ENCODE data around the gene UBAP2L. TPM values are rescaled to one million over a fixed set of nuclear protein-coding genes. Genes with fewer than 3 reads are reported as not detected.
A peak's percentile ranks its signal among the peaks of the same experiment; 100 is the strongest.
"Not testable (repeated sequence)": the region's sequence is repeated elsewhere in the genome, so short reads cannot be mapped to it uniquely, and the experiment has no call there.

The UBAP2L gene
- total RNA-seq, 2 donors from 2014 or later = 166 to 171 TPM

DNA sequence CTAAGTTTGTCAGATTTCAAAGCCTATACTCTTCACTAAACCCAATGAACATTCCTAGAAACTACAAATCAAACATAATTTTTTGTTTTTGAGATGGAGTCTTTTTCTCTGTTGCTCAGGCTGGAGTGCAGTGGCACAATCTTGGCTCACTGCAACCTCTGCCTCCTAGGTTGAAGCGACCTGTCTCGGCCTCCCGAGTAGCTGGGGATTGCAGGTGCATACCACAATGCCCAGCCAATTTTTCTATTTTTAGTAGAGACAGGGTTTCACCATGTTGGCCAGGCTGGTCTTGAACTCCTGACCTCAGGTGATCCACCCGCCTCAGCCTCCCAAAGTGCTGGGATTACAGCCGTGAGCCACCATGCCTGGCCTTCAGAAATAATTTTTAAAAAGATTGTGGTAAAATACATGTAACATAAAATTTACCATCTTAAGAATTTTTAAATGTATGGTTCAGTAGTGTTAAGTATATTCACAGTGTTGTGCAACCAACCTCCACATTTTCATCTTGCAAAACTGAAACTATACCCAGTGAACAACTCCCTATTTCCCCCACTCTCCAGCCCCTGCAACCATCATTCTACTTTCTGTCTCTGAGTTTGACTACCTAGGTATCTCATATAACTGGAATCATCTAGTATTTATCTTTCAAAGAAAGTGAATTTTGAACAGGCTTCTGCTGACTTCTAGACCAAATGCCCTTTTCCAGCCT, 11.9 kb upstream of the UBAP2L start:
- Mint-ChIP-seq H3K27me3 (ENCODE audit: low read depth) (no peaks in the 10 kb centered on the region), H3K4me3 (no peak overlapping the region), H3K9me3 (no peaks in the 10 kb centered on the region), H3K36me3 (ENCODE audit: insufficient read depth in 2 of 2) (peaks cover 7 to 47% of the 10 kb centered on the region in 2 donors), H3K27ac (peak overlapping the region; percentile 14), H3K4me1 (ENCODE audit: low read depth) (peaks cover 62% of the 10 kb centered on the region)
- no peak for ATAC-seq (replicated peaks in 1 of 2)
- no peak for DNase-seq

DNA sequence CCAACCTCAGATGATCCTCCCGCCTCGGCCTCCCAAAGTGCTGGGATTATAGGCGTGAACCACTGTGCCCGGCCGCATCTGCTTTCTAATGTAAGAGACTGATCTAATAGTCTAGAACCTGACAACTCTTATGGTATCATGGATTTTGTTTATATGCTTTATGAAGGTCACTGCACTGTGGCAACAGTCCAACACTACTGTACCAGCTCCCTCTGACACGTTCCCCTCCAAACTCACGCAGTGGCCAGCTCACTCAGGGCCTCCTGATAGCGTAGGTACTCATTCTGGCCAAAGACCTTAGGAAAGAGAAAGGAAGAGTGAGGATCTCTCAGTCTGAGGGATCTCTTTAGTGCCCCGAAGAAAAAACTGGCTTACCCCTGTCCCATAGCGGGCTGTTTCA, 8.7 kb upstream of the UBAP2L start:
- no peak for DNase-seq
- H3K27me3 Mint-ChIP-seq (ENCODE audit: low read depth) = no peaks in the 10 kb centered on the region
- H3K9me3 Mint-ChIP-seq = no peaks in the 10 kb centered on the region
- ATAC-seq (replicated peaks in 1 of 2) = no peak
- peaks cover 5 to 39% of the 10 kb centered on the region in 2 donors for H3K36me3 Mint-ChIP-seq (ENCODE audit: insufficient read depth in 2 of 2)
- peaks cover 72% of the 10 kb centered on the region for H3K4me1 Mint-ChIP-seq (ENCODE audit: low read depth)
- no peak overlapping the region for H3K4me3 Mint-ChIP-seq
- H3K27ac Mint-ChIP-seq = peak overlapping the region; percentile 36

DNA sequence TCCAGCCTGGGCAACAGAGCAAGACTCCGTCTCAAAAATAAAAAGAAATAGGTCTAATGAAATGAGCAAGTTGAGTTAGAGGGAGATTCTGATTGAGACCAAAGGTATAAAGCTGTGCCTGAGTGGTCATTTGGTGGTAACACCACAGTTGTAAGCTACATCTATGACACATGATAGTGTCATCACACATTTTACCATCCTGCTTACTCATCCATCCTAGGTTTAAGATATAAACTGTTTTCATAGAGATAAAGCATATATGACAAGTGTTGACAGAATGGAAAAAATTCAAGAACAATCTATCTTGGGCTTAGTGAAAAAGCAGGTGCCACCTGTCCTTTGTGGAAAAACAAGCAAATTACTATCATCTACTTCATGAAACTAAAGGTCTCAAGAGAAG, 7.5 kb upstream of the UBAP2L start:
- peaks cover 9 to 35% of the 10 kb centered on the region in 2 donors for H3K36me3 Mint-ChIP-seq (ENCODE audit: insufficient read depth in 2 of 2)

GRCh38 chr1:154218545-154218944, 2.2 kb upstream of the UBAP2L start:
- Mint-ChIP-seq H3K4me3 (peak overlapping the region; percentile 88 to 96), H3K9me3 (peaks cover 0 to 2% of the 10 kb centered on the region in 2 donors), H3K27me3 (ENCODE audit: low read depth) (no peaks in the 10 kb centered on the region), H3K27ac (peak overlapping the region; percentile 87), H3K36me3 (ENCODE audit: insufficient read depth in 2 of 2) (peaks cover 32 to 37% of the 10 kb centered on the region in 2 donors), H3K4me1 (ENCODE audit: low read depth) (peaks cover 74% of the 10 kb centered on the region)
- DNase-seq = no peak
- no peak for ATAC-seq (replicated peaks in 1 of 2)

More for the DNA sequence above, 7.5 kb upstream of the UBAP2L start:
- DNase-seq = peak; percentile 11 to 18
- no peaks in the 10 kb centered on the region for H3K27me3 Mint-ChIP-seq (ENCODE audit: low read depth)
- peak overlapping the region; percentile 92 for H3K27ac Mint-ChIP-seq
- no peaks in the 10 kb centered on the region for H3K9me3 Mint-ChIP-seq
- ATAC-seq (replicated peaks in 1 of 2) = peak; percentile 97 to 98
- H3K4me1 Mint-ChIP-seq (ENCODE audit: low read depth) = peaks cover 72% of the 10 kb centered on the region
- H3K4me3 Mint-ChIP-seq = peak overlapping the region in 1 of 2 donors; percentile 47

GRCh38 chr1:154219541-154219940, 1.2 kb upstream of the UBAP2L start:
- H3K27ac Mint-ChIP-seq = peak overlapping the region; percentile 87
- no peaks in the 10 kb centered on the region for H3K27me3 Mint-ChIP-seq (ENCODE audit: low read depth)
- no peak for ATAC-seq (replicated peaks in 1 of 2)
- peaks cover 32% of the 10 kb centered on the region in 2 donors for H3K36me3 Mint-ChIP-seq (ENCODE audit: insufficient read depth in 2 of 2)
- H3K9me3 Mint-ChIP-seq = peaks cover 0 to 2% of the 10 kb centered on the region in 2 donors
- peaks cover 74% of the 10 kb centered on the region for H3K4me1 Mint-ChIP-seq (ENCODE audit: low read depth)
- H3K4me3 Mint-ChIP-seq = peak overlapping the region; percentile 88 to 96
- DNase-seq = no peak

GRCh38 chr1:154220970-154221277, 169 bp downstream of the UBAP2L start:
- peaks cover 35 to 37% of the 10 kb centered on the region in 2 donors for H3K36me3 Mint-ChIP-seq (ENCODE audit: insufficient read depth in 2 of 2)
- no peak for ATAC-seq (replicated peaks in 1 of 2)
- H3K4me1 Mint-ChIP-seq (ENCODE audit: low read depth) = peaks cover 75% of the 10 kb centered on the region

DNA sequence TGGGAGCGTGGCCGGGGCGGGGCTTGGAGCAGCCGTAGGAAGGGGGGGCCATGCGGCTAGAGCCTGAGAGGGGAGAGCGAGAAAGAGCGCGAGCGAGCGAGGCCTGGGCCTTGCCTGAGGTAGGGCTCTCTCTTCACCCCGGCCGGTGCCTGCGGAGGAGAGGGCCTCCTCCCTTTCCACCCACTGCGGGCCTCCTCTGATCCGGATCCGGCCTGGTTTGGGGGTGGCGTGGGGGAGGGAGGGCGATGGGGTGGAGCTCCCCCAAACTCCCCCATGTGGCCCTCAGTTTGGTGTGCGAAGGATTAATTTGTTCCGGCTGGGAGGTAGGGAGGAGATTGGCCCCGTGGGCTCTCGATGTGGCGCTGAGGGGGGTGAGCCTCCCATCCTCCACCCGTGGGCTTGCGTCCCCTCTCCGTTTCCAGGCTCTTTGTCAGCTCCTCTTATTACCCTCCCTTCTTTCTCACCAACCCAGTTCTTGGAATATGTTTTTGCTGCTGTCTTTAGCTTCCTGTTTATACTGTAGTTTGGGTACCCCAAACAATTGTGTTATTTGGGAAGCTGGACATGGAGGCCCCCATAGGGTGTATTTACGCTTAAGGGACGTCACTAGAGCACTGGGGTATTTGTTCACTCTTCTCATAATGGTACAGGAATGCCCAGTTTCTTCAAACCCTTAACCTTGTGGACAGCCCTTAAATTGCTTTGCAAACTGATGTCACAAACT, 685 bp downstream of the UBAP2L start:
- peak; percentile 39 to 43 for ATAC-seq (replicated peaks in 1 of 2)
- Mint-ChIP-seq H3K36me3 (ENCODE audit: insufficient read depth in 2 of 2) (peaks cover 35 to 40% of the 10 kb centered on the region in 2 donors), H3K27ac (peak overlapping the region; percentile 99), H3K4me1 (ENCODE audit: low read depth) (peaks cover 75% of the 10 kb centered on the region), H3K4me3 (peak overlapping the region; percentile 88 to 100), H3K9me3 (peaks cover 0 to 2% of the 10 kb centered on the region in 2 donors), H3K27me3 (ENCODE audit: low read depth) (no peaks in the 10 kb centered on the region)
- DNase-seq = peak; percentile 65 to 73

More at GRCh38 chr1:154220970-154221277, 169 bp downstream of the UBAP2L start:
- DNase-seq = no peak
- peaks cover 0 to 2% of the 10 kb centered on the region in 2 donors for H3K9me3 Mint-ChIP-seq
- no peaks in the 10 kb centered on the region for H3K27me3 Mint-ChIP-seq (ENCODE audit: low read depth)
- H3K4me3 Mint-ChIP-seq = peak overlapping the region; percentile 88 to 100
- peak overlapping the region; percentile 87 for H3K27ac Mint-ChIP-seq

DNA sequence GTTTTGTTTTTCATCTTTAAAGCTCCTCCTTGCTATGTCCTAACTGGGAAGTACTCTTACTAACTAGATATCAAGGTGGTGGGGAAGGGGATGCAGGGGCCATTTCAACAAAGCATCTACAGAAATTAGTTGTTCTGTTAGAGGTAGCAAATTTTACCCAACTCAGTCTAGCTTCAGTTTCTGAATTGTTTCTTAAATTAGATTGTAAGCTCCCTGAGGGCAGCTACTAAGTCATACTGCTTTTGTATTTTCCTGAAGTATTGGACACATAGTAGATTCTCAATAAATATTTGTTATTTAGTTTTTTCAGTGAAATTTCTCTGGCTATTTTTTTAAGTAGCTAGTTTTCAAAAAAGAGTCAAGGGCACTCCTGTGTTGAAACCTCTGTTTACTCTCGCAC, 1.8 kb downstream of the UBAP2L start:
- no peak for DNase-seq
- peaks cover 0 to 2% of the 10 kb centered on the region in 2 donors for H3K9me3 Mint-ChIP-seq
- no peak for ATAC-seq (replicated peaks in 1 of 2)
- peak overlapping the region; percentile 88 to 100 for H3K4me3 Mint-ChIP-seq
- peaks cover 36 to 50% of the 10 kb centered on the region in 2 donors for H3K36me3 Mint-ChIP-seq (ENCODE audit: insufficient read depth in 2 of 2)
- peaks cover 72% of the 10 kb centered on the region for H3K4me1 Mint-ChIP-seq (ENCODE audit: low read depth)
- peak overlapping the region; percentile 99 for H3K27ac Mint-ChIP-seq
- no peaks in the 10 kb centered on the region for H3K27me3 Mint-ChIP-seq (ENCODE audit: low read depth)

DNA sequence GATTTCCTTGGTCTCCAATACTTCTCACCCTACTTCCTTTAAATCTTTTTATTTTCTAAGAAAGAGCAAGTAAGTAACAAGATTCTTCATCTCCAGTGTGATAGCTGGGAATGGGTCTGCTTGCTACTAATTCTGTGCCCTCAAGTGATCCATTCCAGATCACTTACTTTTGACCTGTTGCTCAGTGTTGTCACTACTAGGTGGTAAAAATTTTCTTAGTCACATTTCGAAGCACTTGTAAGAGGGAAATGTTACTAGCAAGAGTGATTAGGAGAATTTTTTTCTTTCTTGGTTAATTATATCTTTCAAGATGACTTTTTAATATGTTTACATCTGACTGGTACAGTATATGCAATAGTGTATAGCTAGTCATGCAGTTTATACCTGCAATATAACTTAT, 2.2 kb downstream of the UBAP2L start:
- H3K27me3 Mint-ChIP-seq (ENCODE audit: low read depth) = no peaks in the 10 kb centered on the region
- ATAC-seq (replicated peaks in 1 of 2) = no peak
- peaks cover 68% of the 10 kb centered on the region for H3K4me1 Mint-ChIP-seq (ENCODE audit: low read depth)
- H3K27ac Mint-ChIP-seq = peak overlapping the region; percentile 99
- no peak for DNase-seq
- peaks cover 0 to 2% of the 10 kb centered on the region in 2 donors for H3K9me3 Mint-ChIP-seq
- H3K4me3 Mint-ChIP-seq = peak overlapping the region; percentile 88 to 100
- peaks cover 38 to 52% of the 10 kb centered on the region in 2 donors for H3K36me3 Mint-ChIP-seq (ENCODE audit: insufficient read depth in 2 of 2)

DNA sequence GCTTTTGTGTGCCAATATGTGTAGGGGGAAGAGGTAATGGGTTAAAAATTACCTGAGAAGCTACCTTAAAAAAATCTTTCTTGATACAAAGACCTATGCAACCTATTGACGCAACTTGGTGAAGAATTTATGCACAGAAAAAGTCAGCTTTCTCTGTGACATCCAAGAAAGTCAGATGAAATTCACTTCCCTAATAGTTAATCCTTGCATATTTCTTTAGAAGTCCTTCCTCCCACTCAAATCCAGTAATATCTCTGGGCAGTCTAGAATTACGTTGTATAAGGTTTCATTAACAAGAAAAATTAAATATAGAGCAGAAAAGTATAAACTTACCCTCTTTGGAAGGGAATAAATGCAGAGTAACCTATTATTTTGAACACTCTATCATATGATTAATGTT, 2.9 kb downstream of the UBAP2L start:
- peak overlapping the region; percentile 99 for H3K27ac Mint-ChIP-seq
- peaks cover 61% of the 10 kb centered on the region for H3K4me1 Mint-ChIP-seq (ENCODE audit: low read depth)
- H3K27me3 Mint-ChIP-seq (ENCODE audit: low read depth) = no peaks in the 10 kb centered on the region
- peaks cover 34 to 52% of the 10 kb centered on the region in 2 donors for H3K36me3 Mint-ChIP-seq (ENCODE audit: insufficient read depth in 2 of 2)
- DNase-seq (no peak), ATAC-seq (replicated peaks in 1 of 2) (no peak)
- peaks cover 0 to 2% of the 10 kb centered on the region in 2 donors for H3K9me3 Mint-ChIP-seq
- peak overlapping the region; percentile 88 to 100 for H3K4me3 Mint-ChIP-seq

GRCh38 chr1:154225370-154225769, 4.6 kb downstream of the UBAP2L start:
- Mint-ChIP-seq H3K27me3 (ENCODE audit: low read depth) (no peaks in the 10 kb centered on the region), H3K9me3 (peaks cover 0 to 2% of the 10 kb centered on the region in 2 donors), H3K36me3 (ENCODE audit: insufficient read depth in 2 of 2) (peaks cover 27 to 49% of the 10 kb centered on the region in 2 donors), H3K4me1 (ENCODE audit: low read depth) (peaks cover 52% of the 10 kb centered on the region), H3K27ac (peak overlapping the region; percentile 50), H3K4me3 (no peak overlapping the region)
- ATAC-seq (replicated peaks in 1 of 2) (no peak), DNase-seq (no peak)

DNA sequence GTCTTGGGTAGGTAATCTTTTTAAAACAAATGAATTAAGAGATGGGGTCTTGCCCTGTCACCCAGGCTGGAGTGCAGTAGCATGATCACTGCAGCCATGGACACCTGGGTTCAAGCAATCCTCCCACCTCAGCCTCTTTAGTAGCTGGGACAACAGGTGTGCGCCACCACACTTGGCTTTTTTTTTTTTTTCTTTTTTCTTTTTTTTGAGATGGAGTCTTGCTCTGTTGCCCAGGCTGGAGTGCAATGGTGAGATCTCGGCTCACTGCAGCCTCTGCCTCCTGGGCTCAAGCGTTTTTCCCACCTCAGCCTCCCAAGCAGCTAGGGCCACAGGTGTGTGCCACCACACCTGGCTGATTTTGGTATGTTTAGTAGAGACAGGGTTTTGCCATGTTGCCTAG, 10.4 kb downstream of the UBAP2L start:
- not testable (repeated sequence) for DNase-seq; H3K27me3 Mint-ChIP-seq (ENCODE audit: low read depth); ATAC-seq (replicated peaks in 1 of 2); H3K9me3 Mint-ChIP-seq; H3K4me3 Mint-ChIP-seq; H3K27ac Mint-ChIP-seq
- Mint-ChIP-seq H3K36me3 (ENCODE audit: insufficient read depth in 2 of 2) (peaks cover 11 to 57% of the 10 kb centered on the region in 2 donors), H3K4me1 (ENCODE audit: low read depth) (peaks cover 11% of the 10 kb centered on the region)

DNA sequence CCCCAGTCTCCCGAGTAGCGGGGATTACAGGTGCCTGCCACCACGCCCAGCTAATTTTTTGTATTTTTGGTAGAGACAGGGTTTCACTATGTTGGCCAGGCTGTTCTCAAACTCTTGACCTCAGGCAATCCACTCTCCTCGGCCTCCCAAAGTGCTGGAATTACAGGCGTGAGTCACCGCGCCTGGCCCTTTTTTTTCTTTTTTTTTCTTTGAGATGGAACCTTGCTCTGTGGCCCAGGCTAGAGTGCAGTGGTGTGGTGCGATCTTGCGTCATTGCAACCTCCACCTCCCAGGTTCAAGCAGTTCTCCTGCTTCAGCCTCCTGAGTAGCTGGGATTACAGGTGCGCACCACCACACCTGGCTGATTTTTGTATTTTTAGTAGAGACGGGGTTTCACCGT, 12.4 kb downstream of the UBAP2L start:
- not testable (repeated sequence) for H3K4me3 Mint-ChIP-seq; DNase-seq; H3K9me3 Mint-ChIP-seq; H3K4me1 Mint-ChIP-seq (ENCODE audit: low read depth); H3K27me3 Mint-ChIP-seq (ENCODE audit: low read depth); ATAC-seq (replicated peaks in 1 of 2); H3K27ac Mint-ChIP-seq
- peaks cover 10 to 57% of the 10 kb centered on the region in 2 donors for H3K36me3 Mint-ChIP-seq (ENCODE audit: insufficient read depth in 2 of 2)
